GM11168 (cell line): ENCODE data around the gene TBC1D5.
"Not testable (repeated sequence)": the region's sequence is repeated elsewhere in the genome, so short reads cannot be mapped to it uniquely, and the experiment has no call there.

ENCODE experiments used
- in situ Hi-C: fragments of 300-500 bp; cut with MboI; formaldehyde crosslinking; loops from one replicate; pipeline ENCODE4 v1.12.0; 2022; ENCODE audit warnings: low sequenced_read_pairs; ENCODE audit not compliant: unreplicated experiment

The TBC1D5 gene

GRCh38 chr3:17742102-17742879, at the start of gene TBC1D5:
TBC1D5 (minus strand) TSS chr3:17742631; CDS start chr3:17508570, 234,061 bp downstream.
- in situ Hi-C loops: no loop called here

DNA sequence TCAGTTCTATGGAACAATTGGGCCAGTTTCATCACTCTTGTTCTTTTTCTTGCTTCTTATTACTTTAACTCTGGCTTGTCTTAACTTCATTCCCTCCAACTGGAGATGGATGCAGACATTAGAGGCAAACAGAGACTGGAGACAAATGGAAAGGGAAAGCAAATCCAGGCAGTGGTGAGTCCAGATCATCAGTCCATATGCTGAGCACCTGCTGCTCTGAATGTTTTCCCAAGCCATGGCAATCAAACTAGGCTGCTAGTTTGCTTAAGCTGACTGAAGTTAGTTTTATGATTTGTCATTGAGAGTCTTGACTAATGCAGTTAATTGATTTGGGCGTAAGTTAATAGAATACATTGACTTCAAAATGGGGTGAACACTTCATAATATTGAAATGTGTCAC, 41.0 kb upstream of the TBC1D5 start:
- in situ Hi-C loops: no loop called here

GRCh38 chr3:17782751-17783150, 40.3 kb upstream of the TBC1D5 start:
- in situ Hi-C loops: no loop called here

GRCh38 chr3:17780369-17780768, 37.9 kb upstream of the TBC1D5 start:
- in situ Hi-C loops: not testable (repeated sequence)

- in situ Hi-C loops: not testable (repeated sequence)
Observed at GRCh38 chr3:17779304-17780250, 37.1 kb upstream of the TBC1D5 start.

DNA sequence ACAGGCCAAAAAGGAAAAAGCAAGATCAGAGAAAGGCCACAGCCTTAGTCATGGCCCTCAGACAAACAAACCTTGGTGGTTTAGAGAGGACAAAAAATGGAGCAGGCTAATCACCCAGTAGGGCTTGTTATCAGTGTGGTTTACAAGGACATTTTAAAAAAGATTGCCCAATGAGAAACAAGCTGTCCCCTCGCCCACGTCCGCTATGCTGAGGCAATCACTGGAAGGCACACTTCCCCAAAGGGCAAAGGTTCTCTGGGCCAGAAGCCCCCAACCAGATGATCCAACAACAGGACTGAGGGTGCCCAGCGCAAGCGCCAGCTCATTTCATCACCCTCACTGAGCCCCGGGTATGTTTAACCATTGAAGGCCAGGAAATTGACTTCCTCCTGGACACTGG, 34.9 kb upstream of the TBC1D5 start:
- in situ Hi-C loops: not testable (repeated sequence)

DNA sequence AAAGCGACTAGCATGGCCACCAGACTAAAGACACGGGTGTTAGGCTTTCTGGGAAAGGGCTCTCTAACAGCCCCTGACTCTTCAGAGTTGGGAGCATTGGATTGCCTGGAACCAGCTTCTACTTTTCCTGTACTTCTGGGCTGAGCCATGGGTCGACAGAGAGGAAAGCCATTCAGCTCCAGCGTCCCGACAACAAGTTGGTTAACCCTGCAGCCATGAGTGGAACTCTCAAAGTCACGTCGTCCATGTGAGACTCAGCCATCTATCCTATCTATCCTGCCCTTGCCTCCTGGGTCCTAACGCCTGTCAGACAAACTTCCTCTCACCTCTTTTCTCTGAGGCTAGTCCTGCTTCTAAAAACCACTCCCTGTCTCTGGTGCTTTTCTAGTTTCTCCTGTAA, 32.6 kb upstream of the TBC1D5 start:
- in situ Hi-C loops: no loop called here

DNA sequence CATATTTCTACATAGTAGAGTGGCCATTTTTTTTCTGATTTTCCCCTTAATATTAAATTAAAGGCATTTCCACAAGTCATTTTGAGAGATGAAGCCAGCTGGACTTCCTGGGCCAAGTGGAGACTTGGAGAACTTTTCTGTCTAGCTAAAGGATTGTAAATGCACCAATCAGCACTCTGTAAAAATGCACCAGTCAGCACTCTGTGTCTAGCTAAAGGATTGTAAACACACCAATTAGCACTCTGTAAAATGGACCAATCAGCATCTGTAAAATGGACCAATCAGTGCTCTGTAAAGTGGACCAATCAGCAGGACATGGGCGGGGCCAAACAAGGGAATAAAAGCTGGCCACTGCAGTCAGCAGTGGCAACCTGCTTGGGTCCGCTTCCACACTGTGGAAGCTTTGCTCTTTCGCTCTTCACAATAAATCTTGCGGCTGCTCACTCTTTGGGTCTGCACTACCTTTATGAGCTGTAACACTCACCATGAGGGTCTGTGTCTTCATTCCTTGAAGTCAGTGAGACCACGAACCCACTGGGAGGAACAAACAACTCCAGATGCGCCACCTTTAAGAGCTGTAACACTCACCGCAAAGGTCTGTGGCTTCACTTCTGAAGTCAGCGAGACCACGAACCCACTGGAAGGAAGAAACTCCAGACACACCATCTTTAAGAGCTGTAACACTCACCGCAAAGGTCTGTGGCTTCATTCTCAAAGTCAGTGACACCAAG, 31.9 kb upstream of the TBC1D5 start:
- in situ Hi-C loops: not testable (repeated sequence)

GRCh38 chr3:17772556-17772955, 30.1 kb upstream of the TBC1D5 start:
- in situ Hi-C loops: no loop called here

DNA sequence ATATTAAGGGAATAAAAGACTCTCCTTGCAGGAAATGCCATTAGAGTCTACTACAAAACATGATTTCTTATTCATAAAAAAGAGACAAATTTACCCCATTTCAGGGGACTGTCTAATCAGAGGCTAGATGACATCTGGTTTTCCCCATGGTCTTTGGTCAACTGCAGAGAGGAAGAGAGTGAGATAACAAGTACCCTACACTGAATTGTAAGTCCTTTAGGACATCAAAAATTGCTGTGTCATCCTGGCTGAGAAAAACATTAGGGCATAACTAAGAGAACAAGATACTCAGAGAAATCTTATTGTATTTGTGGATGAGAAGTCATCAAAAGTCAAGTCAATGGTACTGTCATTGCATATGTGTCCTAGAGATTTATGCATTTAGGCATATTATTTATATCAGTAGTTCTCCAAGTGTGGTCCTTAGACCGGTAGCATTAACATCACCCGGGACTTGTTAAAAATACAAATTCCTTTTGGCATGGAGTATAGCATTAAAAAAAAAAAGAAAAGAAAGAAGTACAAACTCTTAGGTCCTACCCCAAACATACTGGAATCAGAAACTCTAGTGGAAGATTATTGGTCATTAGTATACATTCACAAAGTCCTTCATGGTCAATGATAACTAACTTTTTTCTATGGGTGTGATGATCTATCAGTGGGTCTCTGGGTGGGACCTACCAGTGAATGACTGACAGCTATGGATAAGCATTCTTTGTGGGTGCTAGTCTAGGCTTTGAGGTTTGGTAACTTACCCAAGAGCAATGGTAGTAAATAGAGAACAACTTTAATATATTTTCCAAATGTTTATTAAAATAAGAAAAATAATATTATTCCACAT, 29.0 kb upstream of the TBC1D5 start:
- in situ Hi-C loops: no loop called here

GRCh38 chr3:17770682-17771081, 28.3 kb upstream of the TBC1D5 start:
- in situ Hi-C loops: no loop called here

DNA sequence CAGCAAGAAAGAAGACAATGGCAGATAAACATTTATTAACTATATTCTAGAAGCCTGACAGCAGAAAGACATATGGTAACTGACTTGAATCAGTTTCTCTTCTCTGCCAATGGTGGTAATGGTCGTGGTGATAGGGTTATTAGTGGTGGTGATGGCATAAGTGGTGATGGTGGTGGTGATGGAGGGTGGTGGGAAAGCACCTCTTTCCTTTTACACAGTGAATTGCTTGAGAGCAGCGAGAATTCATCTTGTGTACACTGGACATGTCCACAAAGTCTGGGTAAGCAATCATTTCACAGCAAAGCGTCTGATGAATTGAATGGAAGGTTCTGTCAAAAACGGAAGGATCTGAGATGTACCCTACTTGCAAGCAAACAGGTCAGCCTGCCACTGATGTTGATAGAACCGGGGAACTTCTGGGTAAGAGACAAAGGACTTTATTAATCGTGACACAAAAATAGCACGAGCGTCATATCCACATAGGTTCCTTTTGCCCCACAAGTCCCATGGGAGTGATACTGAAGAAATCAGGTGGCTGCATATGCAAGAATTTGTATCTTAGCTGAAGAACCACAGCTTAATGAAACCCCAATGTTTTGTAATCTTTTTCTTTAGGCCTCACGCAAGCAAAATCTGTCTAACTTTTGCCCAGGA, 23.5 kb upstream of the TBC1D5 start:
- in situ Hi-C loops: no loop called here

- in situ Hi-C loops: no loop called here
Observed at GRCh38 chr3:17761563-17761962, 19.1 kb upstream of the TBC1D5 start.

DNA sequence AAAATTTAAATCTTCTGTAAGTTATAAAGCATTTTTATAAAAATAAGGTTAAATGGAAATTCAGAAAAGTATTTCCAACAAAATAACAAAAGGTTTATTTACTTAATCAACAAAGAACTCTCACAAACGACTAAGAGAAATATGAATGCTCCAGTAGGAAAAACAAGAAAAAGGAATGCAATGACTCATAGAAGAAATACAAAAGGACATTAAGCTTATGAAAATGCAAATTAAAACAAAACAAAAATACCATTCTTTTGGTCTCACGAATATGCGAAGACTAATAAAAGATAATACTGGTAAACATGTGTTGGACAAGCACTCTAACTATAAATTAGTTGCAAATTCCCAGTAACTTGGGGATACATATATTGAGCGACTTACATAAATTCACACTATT, 17.5 kb upstream of the TBC1D5 start:
- in situ Hi-C loops: no loop called here

DNA sequence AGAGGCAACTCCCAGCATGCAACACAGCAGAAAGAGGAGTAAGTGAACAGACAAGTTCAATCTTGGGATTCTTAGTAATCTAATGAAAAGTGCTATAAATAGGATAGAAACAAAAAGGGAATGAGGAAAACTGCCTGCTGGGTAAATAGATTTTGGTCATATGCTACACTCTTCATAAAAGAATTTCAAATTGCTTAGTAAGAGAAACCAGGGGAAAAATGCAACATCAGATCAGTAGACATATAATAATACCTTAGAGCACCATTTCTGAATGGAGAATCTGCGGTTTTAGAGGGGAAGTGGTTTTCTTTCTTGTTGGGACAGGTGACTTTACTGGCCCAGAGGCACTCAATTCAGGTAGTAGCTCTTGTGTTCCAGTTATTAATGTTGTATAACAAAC, 13.4 kb upstream of the TBC1D5 start:
- in situ Hi-C loops: no loop called here

GRCh38 chr3:17753632-17753992, 11.2 kb upstream of the TBC1D5 start:
- in situ Hi-C loops: no loop called here

DNA sequence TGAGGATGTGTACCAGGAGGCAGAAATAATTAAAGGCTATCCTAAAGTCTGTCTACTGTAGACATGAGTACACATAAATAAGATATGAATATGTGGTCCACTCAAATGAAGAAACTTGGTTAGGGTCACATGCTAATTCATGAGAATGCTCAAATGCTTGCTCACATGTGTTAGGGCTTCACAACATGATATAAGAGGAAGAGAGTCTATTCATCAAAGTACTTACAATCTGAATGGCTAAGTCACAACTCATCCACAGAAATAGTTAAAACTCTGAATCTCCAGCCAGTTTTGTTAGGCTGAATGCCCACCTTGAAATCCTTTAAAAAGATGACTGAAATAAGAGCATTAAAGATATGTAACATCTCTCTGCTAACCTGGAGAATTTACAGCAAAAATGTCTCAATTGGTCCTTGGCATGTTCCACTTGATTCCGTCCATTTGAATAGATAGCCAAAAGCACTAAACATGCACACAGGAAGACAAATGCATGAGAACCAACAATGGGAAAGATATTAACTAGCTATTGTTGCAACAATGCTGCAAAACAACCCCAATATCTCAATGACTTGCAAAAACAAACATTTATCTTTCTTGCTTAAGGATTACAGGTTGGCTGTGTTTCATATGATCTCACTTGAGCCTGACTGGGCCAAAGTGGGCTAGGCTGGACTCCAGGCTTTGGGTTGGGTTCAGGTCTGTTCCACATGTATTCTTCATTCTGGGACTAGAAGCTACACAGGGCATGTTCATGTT, 10.6 kb upstream of the TBC1D5 start:
- in situ Hi-C loops: no loop called here

DNA sequence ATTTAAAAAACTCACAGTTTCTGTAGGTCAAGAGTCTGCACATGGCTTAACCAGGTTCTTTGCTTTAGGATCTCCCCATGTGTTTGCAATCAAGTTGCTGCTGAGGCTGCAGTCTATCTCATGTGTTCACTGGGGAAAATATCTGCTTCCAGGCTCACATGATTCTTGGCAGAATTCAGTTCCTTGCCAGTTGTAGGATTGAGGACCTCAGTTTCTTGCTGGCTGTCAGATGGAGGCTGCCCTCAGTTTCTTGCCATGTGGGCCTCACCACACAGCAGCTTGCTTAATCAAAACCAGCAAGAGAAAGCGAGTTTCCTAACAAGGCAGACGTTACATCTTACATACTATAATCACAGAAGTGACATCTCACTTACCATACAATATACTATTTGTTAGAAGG, 10.0 kb upstream of the TBC1D5 start:
- in situ Hi-C loops: no loop called here
